Upper lobe of right lung (tissue), 1 donor: ENCODE results near the gene LRP3. TPM values are rescaled to one million over a fixed set of nuclear protein-coding genes. Genes with fewer than 3 reads are reported as not detected.

Source experiments
- ATAC-seq: fragments of 200-7000 bp; cut with Tn5 transposase; one replicate; pipeline ENCODE4 v1.9.1; 2020; ENCODE audit warnings: mild to moderate bottlenecking, moderate library complexity
- DNase-seq: peaks from one replicate; pipeline ENCODE4 v3.0.0-alpha.2; 2020
- H3K27ac ChIP-seq: fragments of 200-600 bp; one replicate; pipeline ENCODE4 v1.8.0; 2022
- H3K27me3 ChIP-seq: fragments of 200-600 bp; one replicate; pipeline ENCODE4 v1.8.0; 2022; ENCODE audit warnings: mild to moderate bottlenecking
- H3K36me3 ChIP-seq: fragments of 200-600 bp; one replicate; pipeline ENCODE4 v1.8.0; 2022
- H3K4me1 ChIP-seq: fragments of 200-600 bp; one replicate; pipeline ENCODE4 v1.8.0; 2022
- H3K4me3 ChIP-seq: fragments of 200-600 bp; one replicate; pipeline ENCODE4 v1.8.0; 2022; ENCODE audit warnings: mild to moderate bottlenecking
- H3K9me3 ChIP-seq: fragments of 200-600 bp; one replicate; pipeline ENCODE4 v1.8.0; 2022
- intact Hi-C: fragments of 100-400 bp; cut with DNase I; formaldehyde crosslinking; loops from one replicate; pipeline ENCODE4 v1.11.0; 2022
- total RNA-seq: library from RNA; stranded (reverse); fragmentation: NEBNext Ultra II Directional; extraction: Animal tissue kit (Norgen Biotek cat#: 25700); gene quantifications from one replicate; pipeline ENCODE4 v1.2.1, GENCODE V29; 2021
- TF ChIP-seq, protein P1 (sequence below): fragments of 200-600 bp; IDR thresholded peaks from one replicate; pipeline ENCODE4 v1.8.0; 2022; ENCODE audit warnings: antibody characterized with exemption
- donor health status: DM: no; HTN: yes; CAD: no; lungs with severe emphysema.

Gene LRP3
- total RNA-seq, 1 donor from 2014 or later: 22.0 TPM

DNA sequence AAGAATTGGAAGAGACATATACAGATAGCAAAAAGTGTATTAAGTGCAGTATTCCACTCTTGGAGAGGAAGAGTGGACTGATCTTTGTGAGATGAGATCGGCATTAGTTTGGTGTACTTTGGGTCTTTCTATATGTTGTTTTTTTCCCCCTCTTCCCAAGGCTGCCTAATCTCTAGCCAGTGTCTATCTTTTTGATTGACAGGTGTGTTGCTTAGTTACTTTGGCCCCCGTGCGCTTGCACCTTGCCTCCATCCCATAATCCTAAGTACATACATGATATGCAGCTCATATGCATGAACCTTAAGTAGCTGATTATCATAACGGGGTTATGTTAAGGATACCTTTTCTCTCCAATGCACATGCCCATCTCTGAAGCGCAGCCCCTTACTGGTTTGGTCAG is 35.8 kb downstream of the LRP3 start:
- Histone ChIP-seq H3K4me1 (no peaks in the 10 kb centered on the region), H3K9me3 (peaks cover 9% of the 10 kb centered on the region), H3K27ac (no peak overlapping the region), H3K36me3 (no peaks in the 10 kb centered on the region), H3K27me3 (peaks cover 31% of the 10 kb centered on the region), H3K4me3 (no peak overlapping the region)
- intact Hi-C loops: no loop called here
- TF ChIP-seq, protein P1, sequence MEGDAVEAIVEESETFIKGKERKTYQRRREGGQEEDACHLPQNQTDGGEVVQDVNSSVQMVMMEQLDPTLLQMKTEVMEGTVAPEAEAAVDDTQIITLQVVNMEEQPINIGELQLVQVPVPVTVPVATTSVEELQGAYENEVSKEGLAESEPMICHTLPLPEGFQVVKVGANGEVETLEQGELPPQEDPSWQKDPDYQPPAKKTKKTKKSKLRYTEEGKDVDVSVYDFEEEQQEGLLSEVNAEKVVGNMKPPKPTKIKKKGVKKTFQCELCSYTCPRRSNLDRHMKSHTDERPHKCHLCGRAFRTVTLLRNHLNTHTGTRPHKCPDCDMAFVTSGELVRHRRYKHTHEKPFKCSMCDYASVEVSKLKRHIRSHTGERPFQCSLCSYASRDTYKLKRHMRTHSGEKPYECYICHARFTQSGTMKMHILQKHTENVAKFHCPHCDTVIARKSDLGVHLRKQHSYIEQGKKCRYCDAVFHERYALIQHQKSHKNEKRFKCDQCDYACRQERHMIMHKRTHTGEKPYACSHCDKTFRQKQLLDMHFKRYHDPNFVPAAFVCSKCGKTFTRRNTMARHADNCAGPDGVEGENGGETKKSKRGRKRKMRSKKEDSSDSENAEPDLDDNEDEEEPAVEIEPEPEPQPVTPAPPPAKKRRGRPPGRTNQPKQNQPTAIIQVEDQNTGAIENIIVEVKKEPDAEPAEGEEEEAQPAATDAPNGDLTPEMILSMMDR: no peak
- DNase-seq: no peak
- ATAC-seq: no peak

DNA sequence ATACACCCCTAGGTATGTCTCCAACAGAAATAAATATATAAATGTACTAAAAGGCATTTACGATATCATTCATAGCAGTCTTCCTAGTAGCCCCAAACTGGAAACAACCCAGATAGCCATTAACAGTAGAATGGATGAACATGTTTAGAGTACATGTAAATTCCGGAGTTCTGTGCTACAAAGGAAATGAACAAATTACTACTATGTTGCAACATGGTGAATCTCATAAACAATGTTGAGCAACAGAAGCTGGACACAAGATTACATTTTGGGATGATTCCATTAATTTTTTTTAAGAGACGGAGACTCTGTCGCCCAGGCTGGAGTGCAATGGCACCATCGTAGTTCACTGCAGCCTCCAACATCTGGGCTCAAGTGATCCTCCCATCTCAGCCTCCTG is 37.4 kb downstream of the LRP3 start:
- TF ChIP-seq, protein P1: no peak
- Histone ChIP-seq H3K27ac (no peak overlapping the region), H3K4me1 (no peaks in the 10 kb centered on the region), H3K9me3 (peaks cover 9% of the 10 kb centered on the region), H3K4me3 (no peak overlapping the region), H3K27me3 (peaks cover 21% of the 10 kb centered on the region), H3K36me3 (no peaks in the 10 kb centered on the region)
- intact Hi-C loops: no loop called here
- DNase-seq (no peak), ATAC-seq (no peak)

DNA sequence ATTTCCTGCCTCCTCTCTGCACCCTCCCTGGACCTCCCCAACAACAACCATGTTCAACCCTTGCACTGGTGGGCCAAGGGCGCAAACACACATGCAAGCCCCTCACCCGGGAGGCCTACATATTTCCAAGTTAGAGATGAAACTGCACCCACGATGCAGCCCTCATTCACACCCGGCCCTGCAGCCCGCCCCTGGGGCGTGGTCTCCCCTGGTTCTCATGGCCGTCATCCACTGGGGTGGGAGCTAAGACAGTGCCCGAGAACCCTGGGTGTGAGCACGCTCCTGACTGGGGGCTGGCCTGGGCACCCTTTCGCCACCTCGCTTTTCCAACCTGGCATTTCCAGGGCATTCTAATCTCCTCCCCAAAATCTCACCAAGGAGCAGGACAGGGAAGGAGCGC is 38.5 kb downstream of the LRP3 start:
- no peak for DNase-seq
- intact Hi-C loops: no loop called here
- TF ChIP-seq, protein P1: no peak
- Histone ChIP-seq H3K27me3 (peaks cover 10% of the 10 kb centered on the region), H3K9me3 (peaks cover 9% of the 10 kb centered on the region), H3K27ac (no peak overlapping the region), H3K4me3 (no peak overlapping the region), H3K4me1 (no peaks in the 10 kb centered on the region), H3K36me3 (no peaks in the 10 kb centered on the region)
- no peak for ATAC-seq

DNA sequence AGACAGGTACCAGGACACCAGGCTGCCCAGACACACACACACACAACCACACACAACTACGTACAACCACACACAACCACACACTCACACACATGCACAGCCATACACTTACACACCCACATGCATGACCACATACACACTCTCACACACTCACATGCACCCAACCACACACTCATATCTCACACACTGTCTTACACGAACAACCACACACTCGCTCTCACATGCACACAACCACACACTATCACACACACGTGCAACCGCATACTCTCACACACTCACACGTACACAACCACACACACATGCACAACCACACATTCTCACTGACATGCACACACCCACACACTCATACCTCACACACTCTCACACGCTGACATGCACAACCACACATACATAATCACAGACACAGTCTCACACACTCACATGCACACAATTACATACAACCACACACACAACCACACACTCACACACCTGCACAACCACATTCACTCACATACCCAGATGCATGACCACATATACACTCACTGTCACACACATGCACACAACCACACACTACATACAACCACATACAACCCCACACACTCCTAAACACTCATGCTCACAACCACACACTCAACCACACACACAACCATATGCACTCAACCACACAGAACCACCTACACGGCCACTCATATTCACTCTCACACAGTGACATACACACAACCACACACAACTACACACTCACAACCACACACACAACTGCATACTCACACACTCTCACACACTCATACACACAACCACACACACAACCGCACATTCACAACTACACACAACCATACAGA is 39.1 kb downstream of the LRP3 start:
- no peak overlapping the region for H3K4me3 ChIP-seq
- peaks cover 3% of the 10 kb centered on the region for H3K9me3 ChIP-seq
- TF ChIP-seq, protein P1: no peak
- no peak overlapping the region for H3K27ac ChIP-seq
- DNase-seq: no peak
- no peaks in the 10 kb centered on the region for H3K4me1 ChIP-seq
- H3K36me3 ChIP-seq: no peaks in the 10 kb centered on the region
- H3K27me3 ChIP-seq: peaks cover 7% of the 10 kb centered on the region
- intact Hi-C loops: no loop called here
- no peak for ATAC-seq

DNA sequence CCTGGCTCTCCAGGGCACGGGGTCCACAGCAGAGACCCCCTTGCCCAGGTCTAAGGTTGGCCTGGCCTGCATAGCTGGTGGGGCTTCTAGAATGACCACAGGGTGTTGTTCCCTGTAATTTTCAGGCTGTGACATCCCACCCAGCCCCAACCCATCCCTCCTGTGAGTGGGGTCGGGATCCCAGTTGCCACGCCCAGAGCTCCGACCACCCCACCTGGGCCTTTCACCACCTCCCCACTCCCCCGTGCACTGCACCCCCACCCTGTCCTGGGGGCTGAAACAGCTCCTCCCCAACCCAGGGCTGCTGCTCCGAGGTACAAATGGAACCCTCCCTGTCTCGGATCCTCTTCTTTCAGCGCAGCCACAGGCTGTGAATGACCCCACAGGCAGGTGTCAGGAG is 40.0 kb downstream of the LRP3 start:
- H3K4me1 ChIP-seq: no peaks in the 10 kb centered on the region
- H3K27me3 ChIP-seq: peaks cover 7% of the 10 kb centered on the region
- H3K36me3 ChIP-seq: no peaks in the 10 kb centered on the region
- TF ChIP-seq, protein P1: no peak
- ATAC-seq (no peak), DNase-seq (no peak)
- no peak overlapping the region for H3K27ac ChIP-seq
- intact Hi-C loops: no loop called here
- no peak overlapping the region for H3K4me3 ChIP-seq
- no peaks in the 10 kb centered on the region for H3K9me3 ChIP-seq
